Smooth muscle cell (in vitro differentiated cells): Measurements from ENCODE around the gene WNT9A. TPM values are rescaled to one million over a fixed set of nuclear protein-coding genes. Genes with fewer than 3 reads are reported as not detected.

Experiments used
- DNase-seq: peaks from one replicate; lab custom pipeline; 2025; ENCODE audit not compliant: unreplicated experiment; lab: John Stamatoyannopoulos, UW
- H2AFZ ChIP-seq: fragments of 200-600 bp; sonication (generic); 2 replicates; pipeline ENCODE4 v1.6.0; 2016; ENCODE audit warnings: antibody characterized with exemption, low read depth, mild to moderate bottlenecking
- H3F3A ChIP-seq: fragments of 200-600 bp; sonication (generic); 2 replicates; pipeline ENCODE4 v1.6.0; 2017; ENCODE audit warnings: antibody characterized with exemption, low read depth
- H3K27ac ChIP-seq: fragments of 200-600 bp; sonication (generic); 2 replicates; pipeline ENCODE4 v1.5.1; 2016; ENCODE audit warnings: low read depth, mild to moderate bottlenecking
- H3K27me3 ChIP-seq: fragments of 200-600 bp; sonication (generic); 2 replicates; pipeline ENCODE4 v1.6.1; 2016; ENCODE audit warnings: low read depth, mild to moderate bottlenecking
- H3K36me3 ChIP-seq: fragments of 200-600 bp; sonication (generic); 2 replicates; pipeline ENCODE4 v1.5.1; 2016; ENCODE audit warnings: low read depth
- H3K4me1 ChIP-seq: fragments of 200-600 bp; sonication (generic); 2 replicates; pipeline ENCODE4 v1.5.1; 2016; ENCODE audit warnings: low read depth
- H3K4me2 ChIP-seq: fragments of 200-600 bp; sonication (generic); 2 replicates; pipeline ENCODE4 v1.6.0; 2016; ENCODE audit warnings: mild to moderate bottlenecking
- H3K4me3 ChIP-seq: fragments of 200-600 bp; sonication (generic); 2 replicates; pipeline ENCODE4 v1.5.1; 2016; ENCODE audit warnings: mild to moderate bottlenecking
- H3K79me2 ChIP-seq: fragments of 200-600 bp; sonication (generic); 2 replicates; pipeline ENCODE4 v1.6.0; 2016; ENCODE audit warnings: low read depth, mild to moderate bottlenecking
- H3K9ac ChIP-seq: fragments of 200-600 bp; sonication (generic); 2 replicates; pipeline ENCODE4 v1.6.0; 2016; ENCODE audit warnings: low read depth
- H3K9me3 ChIP-seq: fragments of 200-600 bp; sonication (generic); replicated peaks from 2 replicates; pipeline ENCODE4 v1.5.1; 2016; ENCODE audit warnings: low read depth
- H4K20me1 ChIP-seq: fragments of 200-600 bp; sonication (generic); 2 replicates; pipeline ENCODE4 v1.6.0; 2016; ENCODE audit warnings: low read depth
- CTCF ChIP-seq: fragments of 200-600 bp; sonication (generic); IDR thresholded peaks from 2 replicates; pipeline ENCODE4 v1.5.1; 2017; ENCODE audit warnings: borderline replicate concordance, mild to moderate bottlenecking, antibody characterized with exemption; ENCODE audit not compliant: insufficient read depth, poor library complexity, severe bottlenecking
- WGBS: methylation state at CpG from one replicate; pipeline ENCODE4 v1.1.7; 2016; ENCODE audit warnings: low lambda C conversion rate; 5-methylcytosine and 5-hydroxymethylcytosine counted together
- polyA plus RNA-seq: library from polyadenylated mRNA; unstranded; fragments of >200 nt; fragmentation: Nextera tagmentation; extraction: Ambion mirVana; gene quantifications from 2 replicates; pipeline ENCODE4 v1.2.1, GENCODE V29; 2016
- total RNA-seq: library from RNA; depleted of rRNA; stranded (reverse); fragments of >200 nt; gene quantifications from 2 replicates; pipeline ENCODE4 v1.2.3, GENCODE V29; 2014

The WNT9A gene
- total and polyA plus RNA-seq, 2 experiments from 2014 or later, result 0.03 to 2.6 TPM

- Histone ChIP-seq H3K27me3 (no peaks in the 10 kb centered on the region), H3K79me2 (no peaks in the 10 kb centered on the region), H3K36me3 (no peaks in the 10 kb centered on the region), H3K4me1 (peaks cover 15% of the 10 kb centered on the region), H3F3A (no peaks in the 10 kb centered on the region), H3K9ac (no peak overlapping the region), H2AFZ (no peak overlapping the region), H3K4me2 (no peak overlapping the region), H3K27ac (no peak overlapping the region), H3K4me3 (no peak overlapping the region), H3K9me3 (no peaks in the 10 kb centered on the region), H4K20me1 (peaks cover 32% of the 10 kb centered on the region)
- TF ChIP-seq CTCF, result no peak
- 93% methylated on average over 12 of the region's 12 CpGs for WGBS
- DNase-seq, result no peak
Measured at GRCh38 chr1:227943381-227944089, 4.2 kb downstream of the WNT9A start.

- Histone ChIP-seq H3K27ac (no peak overlapping the region), H2AFZ (no peak overlapping the region), H3K4me3 (no peak overlapping the region), H3F3A (no peaks in the 10 kb centered on the region), H3K36me3 (no peaks in the 10 kb centered on the region), H3K9ac (no peak overlapping the region), H3K79me2 (no peaks in the 10 kb centered on the region), H3K4me2 (no peak overlapping the region), H4K20me1 (peaks cover 32% of the 10 kb centered on the region), H3K27me3 (no peaks in the 10 kb centered on the region), H3K4me1 (peaks cover 13% of the 10 kb centered on the region), H3K9me3 (no peaks in the 10 kb centered on the region)
- no peak for DNase-seq
- WGBS, result 96% methylated on average over 8 of the region's 8 CpGs
- TF ChIP-seq CTCF, result no peak
Measured at GRCh38 chr1:227942716-227943261, 4.9 kb downstream of the WNT9A start.

- H3F3A ChIP-seq, result peaks cover 2% of the 10 kb centered on the region
Measured at GRCh38 chr1:227942021-227942715, 5.6 kb downstream of the WNT9A start.

More at GRCh38 chr1:227942021-227942715, 5.6 kb downstream of the WNT9A start:
- no peak overlapping the region for H3K4me2 ChIP-seq
- H3K9ac ChIP-seq, result no peak overlapping the region
- no peaks in the 10 kb centered on the region for H3K79me2 ChIP-seq
- H3K27ac ChIP-seq, result no peak overlapping the region
- TF ChIP-seq CTCF, result no peak
- no peak overlapping the region for H2AFZ ChIP-seq
- no peaks in the 10 kb centered on the region for H3K9me3 ChIP-seq
- peaks cover 13% of the 10 kb centered on the region for H3K4me1 ChIP-seq
- no peak for DNase-seq
- H3K36me3 ChIP-seq, result no peaks in the 10 kb centered on the region
- H3K27me3 ChIP-seq, result no peaks in the 10 kb centered on the region
- WGBS, result 76% methylated on average over 14 of the region's 15 CpGs
- H4K20me1 ChIP-seq, result peaks cover 32% of the 10 kb centered on the region
- no peak overlapping the region for H3K4me3 ChIP-seq
